NCI-H526 (cell line): ENCODE measurements around the gene RSF1.

Source experiments
- DNase-seq, 2 experiments: peaks; one replicate each; lab custom pipeline; 2025; lab: John Stamatoyannopoulos, UW

The RSF1 gene

DNA sequence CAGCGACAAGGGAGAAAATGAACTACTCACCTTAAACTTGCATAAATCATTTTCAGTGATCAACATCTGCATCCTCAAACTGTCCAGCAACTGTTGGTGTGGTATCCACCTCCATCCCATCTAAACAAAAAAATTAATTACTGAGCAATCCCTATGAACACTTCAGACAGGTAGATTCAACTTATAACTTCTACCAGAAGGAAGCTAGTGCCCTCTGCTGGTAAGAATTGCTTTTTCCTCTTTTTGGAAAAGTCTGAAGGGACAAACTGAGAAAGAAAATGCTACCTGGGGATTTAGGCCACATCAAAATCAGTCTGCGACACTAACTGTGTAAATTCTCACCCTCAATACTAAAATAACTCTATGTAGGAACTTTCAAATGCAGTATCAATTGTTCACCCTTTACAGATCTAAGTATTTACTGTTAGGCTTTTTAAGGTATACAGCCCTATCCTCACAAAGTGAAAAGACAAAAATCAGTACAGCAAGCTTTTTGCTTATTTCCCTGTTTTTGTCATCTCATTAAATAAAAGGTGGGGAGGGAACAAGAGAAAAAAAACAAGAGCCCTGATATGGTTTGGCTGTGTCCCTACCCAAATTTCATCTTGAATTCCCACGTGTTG is 200.8 kb downstream of the RSF1 start:
- DNase-seq = peak; percentile 64 to 83

DNA sequence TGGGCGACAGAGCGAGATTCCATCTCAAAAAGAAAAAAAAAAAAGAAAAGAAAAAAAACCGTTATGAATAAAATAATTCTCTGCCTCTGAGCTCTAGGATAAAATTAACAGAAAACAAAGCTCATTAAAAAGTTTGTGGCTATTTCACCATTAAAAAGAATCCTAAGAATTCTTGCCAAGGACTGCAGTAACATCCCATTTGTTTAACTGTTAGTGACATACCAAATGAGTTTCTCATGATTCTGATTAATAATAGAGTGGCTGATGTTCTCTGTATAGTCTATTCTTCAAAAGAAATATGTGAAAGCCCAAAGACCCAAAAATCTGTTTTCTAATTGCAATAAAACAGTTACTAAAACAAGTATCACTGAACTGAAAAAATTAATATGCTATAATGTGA is 202.6 kb downstream of the RSF1 start:
- no peak for DNase-seq

DNA sequence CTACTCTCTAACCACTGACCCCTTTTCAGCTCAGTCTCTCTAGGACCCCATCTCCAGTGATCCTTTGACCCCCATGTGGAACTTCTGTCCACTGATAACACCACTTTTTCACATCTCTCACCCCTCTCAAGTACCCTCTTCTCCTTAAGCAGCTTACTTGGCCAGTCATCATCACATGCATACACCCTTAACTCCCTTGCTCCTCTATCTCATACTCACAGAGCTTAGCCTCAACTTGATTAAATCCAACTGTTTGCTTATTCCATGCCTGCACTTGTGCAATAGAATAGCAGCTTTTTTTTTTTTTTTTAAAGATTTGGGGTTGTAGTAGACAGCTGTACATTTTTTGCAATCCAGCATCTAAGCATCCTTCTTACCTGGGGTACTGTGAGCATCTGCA is 208.6 kb downstream of the RSF1 start:
- DNase-seq = no peak
